Loucy (cell line): ENCODE data around the gene DYNC1H1.

ENCODE experiments used
- EZH2phosphoT487 ChIP-seq: fragments of 200-600 bp; IDR thresholded peaks from 2 replicates; pipeline ENCODE4 v1.6.1; 2018; ENCODE audit warnings: antibody characterized with exemption, mild to moderate bottlenecking, moderate library complexity, borderline replicate concordance
- TF ChIP-seq, protein P1 (sequence below): fragments of 200-600 bp; sonication (generic); conservative IDR thresholded peaks from 2 replicates; pipeline ENCODE4 v1.5.1; 2014; ENCODE audit warnings: mild to moderate bottlenecking, antibody characterized with exemption, low read length

DNA sequence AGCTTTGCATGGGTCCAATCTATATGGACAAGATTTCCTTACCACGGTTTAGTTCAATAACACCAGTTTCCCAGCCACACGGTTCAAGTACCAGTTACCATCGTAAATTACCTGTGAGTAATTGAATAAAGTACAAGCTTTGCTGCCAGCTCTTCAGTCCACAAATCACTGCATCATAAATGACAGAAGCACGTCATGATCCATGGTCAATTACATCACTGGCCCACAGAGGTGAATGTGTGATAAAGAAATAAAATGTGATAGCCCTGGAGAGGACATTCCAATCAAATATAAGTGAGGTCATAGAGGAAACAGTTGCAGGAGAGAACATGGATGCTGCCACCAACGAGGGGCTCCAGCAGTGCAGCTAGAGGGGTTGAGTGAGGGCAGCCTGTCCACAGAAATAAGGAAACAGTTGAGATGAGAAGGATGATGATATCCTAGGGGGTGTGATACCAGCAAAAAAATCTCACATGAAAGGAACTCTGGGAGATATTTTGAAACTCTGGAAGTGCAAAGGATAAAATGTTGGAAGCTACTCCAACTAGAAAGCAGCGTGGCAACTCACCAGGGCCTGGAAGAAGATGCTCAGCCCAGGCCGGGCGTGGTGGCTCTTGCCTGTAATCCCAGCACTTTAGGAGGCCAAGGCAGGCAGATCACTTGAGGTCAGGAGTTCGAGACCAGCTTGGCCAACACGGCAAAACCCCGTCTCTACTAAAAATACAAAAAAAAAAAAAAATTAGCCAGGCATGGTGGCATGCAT lies 5.8 kb upstream of the DYNC1H1 start:
- TF ChIP-seq, protein P1, sequence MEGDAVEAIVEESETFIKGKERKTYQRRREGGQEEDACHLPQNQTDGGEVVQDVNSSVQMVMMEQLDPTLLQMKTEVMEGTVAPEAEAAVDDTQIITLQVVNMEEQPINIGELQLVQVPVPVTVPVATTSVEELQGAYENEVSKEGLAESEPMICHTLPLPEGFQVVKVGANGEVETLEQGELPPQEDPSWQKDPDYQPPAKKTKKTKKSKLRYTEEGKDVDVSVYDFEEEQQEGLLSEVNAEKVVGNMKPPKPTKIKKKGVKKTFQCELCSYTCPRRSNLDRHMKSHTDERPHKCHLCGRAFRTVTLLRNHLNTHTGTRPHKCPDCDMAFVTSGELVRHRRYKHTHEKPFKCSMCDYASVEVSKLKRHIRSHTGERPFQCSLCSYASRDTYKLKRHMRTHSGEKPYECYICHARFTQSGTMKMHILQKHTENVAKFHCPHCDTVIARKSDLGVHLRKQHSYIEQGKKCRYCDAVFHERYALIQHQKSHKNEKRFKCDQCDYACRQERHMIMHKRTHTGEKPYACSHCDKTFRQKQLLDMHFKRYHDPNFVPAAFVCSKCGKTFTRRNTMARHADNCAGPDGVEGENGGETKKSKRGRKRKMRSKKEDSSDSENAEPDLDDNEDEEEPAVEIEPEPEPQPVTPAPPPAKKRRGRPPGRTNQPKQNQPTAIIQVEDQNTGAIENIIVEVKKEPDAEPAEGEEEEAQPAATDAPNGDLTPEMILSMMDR: no peak
- TF ChIP-seq EZH2phosphoT487: no peak
